Left colon (tissue), 2 donors: ENCODE data around the gene TMEM117. TPM values are rescaled to one million over a fixed set of nuclear protein-coding genes. Genes with fewer than 3 reads are reported as not detected.
"Not testable (repeated sequence)": the region's sequence is repeated elsewhere in the genome, so short reads cannot be mapped to it uniquely, and the experiment has no call there.

Source experiments
- ATAC-seq: fragments of 200-7000 bp; cut with Tn5 transposase; one replicate; pipeline ENCODE4 v1.9.1; 2020; ENCODE audit warnings: mild to moderate bottlenecking, moderate library complexity
- DNase-seq, 2 donors: peaks; one replicate each; pipeline ENCODE4 v3.0.0-alpha.2; 2020
- intact Hi-C, 2 donors: fragments of 100-400 bp; cut with DNase I in 1 of 2; cut with micrococcal nuclease in 1 of 2; formaldehyde crosslinking; loops; one replicate each; pipeline versions ENCODE4 v1.11.2 to v1.14.0; 2022; cut with DNase I, micrococcal nuclease
- total RNA-seq, 2 donors: library from RNA; stranded (reverse); fragmentation: NEBNext Ultra II Directional; extraction: Animal tissue kit (Norgen Biotek cat#: 25700); gene quantifications; one replicate each; pipeline ENCODE4 v1.2.1, GENCODE V29; 2021
- donor health status: DM: no; HTN: no; CAD: no.
- donor health status: DM: yes; HTN: yes; CAD: no.

The TMEM117 gene
- total RNA-seq, 2 donors from 2014 or later = 10.5 to 11.5 TPM

DNA sequence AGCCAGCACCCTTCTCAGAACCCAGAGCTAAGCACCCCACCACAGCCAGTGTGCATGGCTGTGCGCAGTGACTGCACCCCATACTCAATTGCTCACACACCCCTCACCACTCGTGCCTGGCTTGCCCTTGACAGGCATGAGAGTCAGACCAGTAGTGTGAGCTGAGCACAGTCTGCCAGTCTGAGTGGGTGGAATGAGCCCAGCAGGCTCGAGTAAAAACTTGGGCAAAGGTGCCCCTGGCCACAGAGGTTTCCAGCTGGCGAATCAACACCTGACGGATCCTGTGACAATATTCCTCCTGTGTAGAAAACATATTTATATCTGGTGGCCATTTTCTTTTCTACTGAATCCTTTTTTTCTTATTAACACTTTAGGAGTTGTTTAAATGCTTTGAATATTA lies 202.5 kb downstream of the TMEM117 start:
- DNase-seq (no peak), ATAC-seq (no peak)
- intact Hi-C loops = no loop called here

DNA sequence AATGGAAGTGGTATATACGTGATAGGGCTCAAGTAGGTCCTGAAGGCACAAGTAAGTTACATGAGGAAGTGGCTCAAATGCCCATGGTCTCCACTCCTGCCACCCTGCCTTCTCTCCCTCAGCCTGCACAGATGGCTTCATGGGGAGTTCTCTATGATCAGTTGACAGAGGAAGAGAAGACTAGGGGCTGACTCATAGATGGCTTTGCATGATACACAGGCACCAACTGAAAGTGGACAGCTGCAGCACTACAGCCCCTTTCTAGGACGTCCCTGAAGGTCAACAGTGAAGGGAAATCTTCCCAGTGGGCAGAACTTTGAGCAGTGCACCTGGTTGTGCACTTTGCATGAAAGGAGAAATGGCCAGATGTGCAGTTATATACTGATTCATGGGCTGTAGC lies 208.6 kb downstream of the TMEM117 start:
- DNase-seq, intact Hi-C loops, ATAC-seq: not testable (repeated sequence)

GRCh38 chr12:44046732-44047417 lies 211.0 kb downstream of the TMEM117 start:
- no peak for DNase-seq
- intact Hi-C loops = no loop called here
- ATAC-seq = no peak

DNA sequence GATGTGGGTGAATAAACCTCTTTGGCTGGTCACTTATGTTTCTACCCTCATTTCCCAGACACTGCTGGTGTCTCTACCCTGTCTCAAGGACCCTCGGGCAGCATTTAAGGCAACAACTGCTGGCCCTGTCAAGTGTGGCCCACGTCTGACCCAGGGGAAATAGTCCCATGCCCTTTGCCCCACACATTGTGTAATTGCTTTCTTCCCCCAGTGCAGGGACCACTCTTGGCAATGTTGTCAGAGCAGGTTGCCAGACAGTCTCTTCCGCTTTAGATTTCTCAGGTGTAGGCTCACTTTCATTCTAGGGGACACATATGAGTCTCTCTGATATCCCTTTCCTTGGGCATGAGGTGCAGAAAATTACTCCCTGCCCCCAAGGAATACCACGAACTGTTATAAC lies 216.7 kb downstream of the TMEM117 start:
- DNase-seq (no peak), ATAC-seq (no peak)
- intact Hi-C loops = no loop called here

DNA sequence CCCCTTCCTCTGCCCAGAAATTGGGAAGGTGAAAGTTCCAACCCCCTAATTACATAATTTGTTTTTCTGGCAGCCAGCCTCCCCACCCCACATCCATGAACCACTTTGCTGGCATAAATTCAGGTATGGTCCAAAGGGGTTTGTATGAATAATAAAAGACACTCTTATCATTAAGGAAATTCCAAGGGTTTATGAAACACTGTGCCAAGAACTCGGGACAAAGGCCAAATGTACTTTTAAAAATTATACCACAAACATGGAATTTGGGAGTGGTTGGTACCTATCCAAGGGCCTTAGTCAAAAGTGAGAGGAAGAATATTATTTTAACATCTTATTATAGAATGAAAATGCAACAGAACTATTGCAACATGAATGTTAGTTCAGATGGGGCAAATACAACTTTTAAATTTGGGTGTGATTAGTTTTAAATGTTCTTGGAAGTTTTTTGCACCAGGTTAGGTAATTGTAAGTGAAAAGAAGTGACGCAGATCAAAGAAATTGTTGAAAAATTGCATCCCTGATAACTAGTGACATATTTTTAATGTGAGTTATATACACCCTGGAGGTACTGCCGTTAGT lies 217.8 kb downstream of the TMEM117 start:
- ATAC-seq (no peak), DNase-seq (no peak)

GRCh38 chr12:44054281-44054680 lies 218.4 kb downstream of the TMEM117 start:
- DNase-seq (no peak), ATAC-seq (no peak)
- intact Hi-C loops = no loop called here

More for the DNA sequence above, 217.8 kb downstream of the TMEM117 start:
- intact Hi-C loops = no loop called here

DNA sequence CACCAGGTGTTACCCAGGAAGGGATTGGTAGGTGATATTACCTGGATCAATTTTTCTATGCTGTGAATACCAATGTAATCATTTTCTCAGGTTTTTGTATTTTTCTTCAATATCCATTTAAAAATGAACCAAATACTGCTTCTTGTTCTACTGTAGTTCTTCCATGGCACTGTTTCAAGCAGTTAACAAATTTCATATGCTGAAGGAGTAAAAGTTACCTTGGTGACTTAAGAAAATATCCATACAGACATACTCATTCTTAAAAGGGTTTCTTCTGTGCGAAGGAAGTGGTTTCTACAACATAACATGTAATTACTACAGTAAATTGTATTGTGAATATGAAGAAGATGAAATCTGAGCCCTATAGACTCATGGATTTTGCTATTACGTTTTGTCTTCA lies 222.5 kb downstream of the TMEM117 start:
- ATAC-seq (no peak), DNase-seq (no peak)
- intact Hi-C loops = no loop called here

DNA sequence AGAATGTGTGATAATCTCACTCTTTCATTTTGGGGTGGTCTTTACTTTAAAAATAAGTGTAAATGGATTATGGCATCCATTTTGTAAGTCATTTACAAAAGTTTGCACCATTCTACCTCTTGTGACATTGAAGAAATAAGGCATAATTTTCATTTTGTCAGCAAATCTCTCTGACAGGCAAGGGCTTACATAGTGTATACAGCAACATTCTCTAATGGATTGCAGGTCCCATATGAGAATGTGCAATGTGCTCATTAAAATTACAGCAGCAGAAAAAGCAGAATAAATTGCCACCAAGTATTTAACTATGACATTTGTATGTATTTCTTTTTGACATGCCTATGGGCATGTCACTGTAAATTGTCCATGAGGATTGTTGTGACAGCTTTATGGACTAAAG lies 223.6 kb downstream of the TMEM117 start:
- intact Hi-C loops = no loop called here
- ATAC-seq (no peak), DNase-seq (no peak)

GRCh38 chr12:44063671-44064070 lies 227.8 kb downstream of the TMEM117 start:
- no peak for DNase-seq
- intact Hi-C loops = no loop called here
- no peak for ATAC-seq

- intact Hi-C loops = no loop called here
- DNase-seq = no peak
- ATAC-seq = no peak
Observed at GRCh38 chr12:44076871-44077270, 241.0 kb downstream of the TMEM117 start.

GRCh38 chr12:44077294-44077693 lies 241.4 kb downstream of the TMEM117 start:
- ATAC-seq = no peak
- intact Hi-C loops = no loop called here
- no peak for DNase-seq

DNA sequence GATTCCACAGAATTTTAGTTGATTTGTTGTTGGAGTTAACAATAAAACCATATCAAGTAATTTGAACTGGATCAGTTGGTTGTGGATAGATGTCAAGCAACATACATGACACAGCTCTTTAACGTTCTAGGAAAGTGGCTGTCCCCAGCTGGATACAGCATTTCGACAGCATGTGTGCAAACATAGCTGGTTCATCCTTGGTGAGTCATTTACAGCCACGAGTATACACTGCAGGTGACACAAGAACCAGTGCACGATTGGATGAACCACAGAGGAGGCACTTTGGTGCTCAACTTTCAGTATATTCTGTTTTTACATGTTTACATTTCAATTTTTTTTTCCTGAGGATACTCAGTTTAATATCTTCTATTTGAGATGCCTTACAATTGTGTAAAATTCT lies 242.4 kb downstream of the TMEM117 start:
- ATAC-seq = no peak
- no peak for DNase-seq
- intact Hi-C loops = no loop called here

DNA sequence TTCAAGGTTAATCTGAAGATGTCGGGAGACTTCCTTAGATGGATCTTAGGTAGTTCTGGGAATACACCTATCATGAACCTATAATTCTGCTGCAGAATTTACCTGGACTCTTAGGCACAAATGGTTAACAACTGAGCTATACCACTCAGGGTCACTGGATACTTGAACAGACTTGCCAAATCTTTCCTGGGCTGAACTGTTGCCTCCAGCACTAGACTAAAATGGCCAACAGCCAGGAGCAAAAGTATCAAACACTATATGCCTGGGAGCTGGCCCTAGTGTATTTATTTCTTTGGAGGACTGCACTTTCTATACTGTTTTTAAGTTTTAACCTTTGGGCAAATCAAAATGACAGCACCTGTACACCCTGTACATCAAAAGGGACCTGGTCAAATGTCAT lies 252.8 kb downstream of the TMEM117 start:
- ATAC-seq = no peak
- DNase-seq = no peak
- intact Hi-C loops = no loop called here

- DNase-seq = no peak
- intact Hi-C loops = no loop called here
- ATAC-seq = no peak
Observed at GRCh38 chr12:44091948-44092606, 256.2 kb downstream of the TMEM117 start.

DNA sequence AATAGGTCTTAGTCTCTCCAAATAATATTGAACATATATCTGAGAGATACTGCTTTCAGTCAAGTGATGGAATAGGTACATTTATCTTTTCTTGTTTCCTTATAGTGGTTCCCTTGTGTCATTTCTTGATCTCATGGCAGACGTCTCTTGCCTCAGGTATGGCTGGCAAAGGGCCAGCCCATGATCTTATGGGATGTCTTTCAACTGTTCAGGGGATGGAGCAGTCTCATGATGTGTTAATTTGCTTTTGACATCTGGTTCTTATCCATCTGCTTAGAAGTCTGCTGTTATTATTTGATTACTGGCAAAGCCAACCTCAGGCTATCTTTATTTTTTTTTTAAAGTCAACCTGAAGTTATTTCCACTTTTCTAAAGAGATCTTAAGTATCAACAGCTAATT lies 262.9 kb downstream of the TMEM117 start:
- intact Hi-C loops = no loop called here
- no peak for DNase-seq
- no peak for ATAC-seq

GRCh38 chr12:44099486-44099885 lies 263.6 kb downstream of the TMEM117 start:
- ATAC-seq (no peak), DNase-seq (no peak)
- intact Hi-C loops = no loop called here

DNA sequence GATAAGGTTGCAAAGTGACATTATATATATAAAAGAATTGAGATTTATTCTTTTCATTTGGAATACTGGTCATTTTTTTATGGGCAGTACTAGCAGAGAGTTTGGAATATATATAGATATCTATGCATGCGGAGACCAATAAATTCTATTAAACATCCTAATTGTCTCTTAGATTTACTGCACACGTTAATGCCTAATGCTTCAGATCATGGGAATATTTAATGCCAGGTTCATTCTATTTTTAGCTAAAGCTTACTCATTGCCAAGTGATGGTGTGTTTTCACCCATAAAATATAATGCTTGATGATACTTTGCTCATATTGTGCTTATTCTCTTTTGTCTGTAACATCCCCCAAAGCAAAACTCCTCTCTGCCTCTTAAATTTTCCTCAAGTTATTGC lies 264.4 kb downstream of the TMEM117 start:
- ATAC-seq (no peak), DNase-seq (no peak)
- intact Hi-C loops = no loop called here

DNA sequence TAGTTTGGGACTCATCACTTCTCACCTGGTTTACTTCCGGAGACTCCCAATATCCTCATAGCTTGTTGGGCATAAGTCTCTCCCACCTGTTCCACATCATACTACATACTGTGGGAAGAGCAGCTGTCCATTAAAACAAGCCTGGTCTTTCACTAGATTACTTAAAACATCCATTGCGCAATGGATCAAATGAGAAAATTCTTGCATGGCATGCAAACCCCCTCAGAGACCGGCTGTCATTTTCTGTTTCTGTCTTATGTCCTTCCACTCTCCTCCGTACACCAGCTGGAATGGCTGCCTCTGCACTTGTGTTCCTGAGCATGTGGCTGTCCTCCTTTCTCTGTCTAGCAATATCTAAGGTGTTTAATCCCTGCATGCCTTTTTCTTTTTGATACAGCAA lies 265.6 kb downstream of the TMEM117 start:
- DNase-seq (no peak), ATAC-seq (no peak)
- intact Hi-C loops = no loop called here

DNA sequence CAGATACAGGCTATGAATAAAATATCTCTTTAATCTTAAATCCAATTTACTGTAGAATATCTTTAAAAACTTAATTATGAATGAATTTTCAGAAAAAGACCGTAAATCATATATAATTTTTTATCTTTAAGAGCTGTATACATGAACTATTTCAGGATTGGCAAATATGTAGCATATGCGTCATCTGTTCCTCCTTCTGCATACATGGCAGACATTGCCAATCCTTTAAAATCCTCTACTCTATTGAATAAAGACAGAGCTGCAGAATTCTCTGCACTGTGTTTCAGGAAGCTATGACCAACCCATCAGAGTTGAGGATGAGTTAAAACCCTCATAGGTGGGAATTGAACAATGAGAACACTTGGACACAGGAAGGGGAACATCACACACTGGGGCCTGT lies 279.0 kb downstream of the TMEM117 start:
- DNase-seq = no peak
- ATAC-seq = no peak
- intact Hi-C loops = no loop called here

DNA sequence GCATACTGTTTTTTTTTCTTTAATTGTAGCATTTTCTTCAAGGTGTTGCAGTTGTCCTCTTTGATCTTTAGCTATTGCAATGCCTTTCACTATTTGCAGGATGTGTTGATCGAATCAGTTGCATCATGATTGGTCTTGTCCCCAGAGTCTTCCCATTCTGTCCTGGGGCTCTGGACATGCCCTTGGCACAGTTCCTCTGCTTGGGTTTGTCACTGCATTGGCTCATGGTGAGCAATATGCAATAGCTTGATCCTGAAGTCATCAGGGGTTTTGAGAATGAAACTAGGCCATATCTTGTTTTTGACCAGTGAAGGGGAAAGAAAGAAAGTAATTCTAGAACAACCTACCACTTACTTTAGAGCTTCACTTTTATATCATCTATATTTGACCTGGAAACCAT lies 281.5 kb downstream of the TMEM117 start:
- no peak for ATAC-seq
- no peak for DNase-seq
- intact Hi-C loops = no loop called here

DNA sequence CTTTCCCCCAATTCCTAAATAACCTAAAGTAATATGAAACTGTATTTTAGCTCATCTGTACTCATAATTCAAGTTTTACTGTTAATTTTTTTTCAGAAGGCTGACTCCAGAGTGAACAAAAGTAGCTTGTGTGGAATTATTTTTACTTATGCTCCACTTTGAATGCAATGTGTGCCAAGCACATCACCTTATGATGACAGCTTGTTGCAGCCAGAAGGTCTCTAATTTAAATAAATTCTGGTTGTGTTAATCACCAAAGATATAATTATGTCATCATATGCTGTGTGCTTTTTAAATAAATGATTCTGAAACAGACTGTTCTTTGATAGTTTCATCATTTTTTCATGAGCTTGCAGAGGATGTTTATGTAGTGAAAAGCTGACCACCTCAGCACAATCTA lies 283.1 kb downstream of the TMEM117 start:
- intact Hi-C loops = no loop called here
- DNase-seq (no peak), ATAC-seq (no peak)
